Myocyte (in vitro differentiated cells): Measurements from ENCODE around the gene ATOH7. TPM values are rescaled to one million over a fixed set of nuclear protein-coding genes. Genes with fewer than 3 reads are reported as not detected.

Experiments
- DNase-seq: peaks from one replicate; pipeline ENCODE4 v3.0.0-alpha.2; 2012; ENCODE audit warnings: low read depth
- total RNA-seq: library from RNA; depleted of rRNA; stranded (reverse); fragments of >200 nt; gene quantifications from 2 replicates; pipeline ENCODE4 v1.2.3, GENCODE V29; 2014

ATOH7 gene
- total RNA-seq, 1 donor from 2014 or later, result 1.0 TPM

DNA sequence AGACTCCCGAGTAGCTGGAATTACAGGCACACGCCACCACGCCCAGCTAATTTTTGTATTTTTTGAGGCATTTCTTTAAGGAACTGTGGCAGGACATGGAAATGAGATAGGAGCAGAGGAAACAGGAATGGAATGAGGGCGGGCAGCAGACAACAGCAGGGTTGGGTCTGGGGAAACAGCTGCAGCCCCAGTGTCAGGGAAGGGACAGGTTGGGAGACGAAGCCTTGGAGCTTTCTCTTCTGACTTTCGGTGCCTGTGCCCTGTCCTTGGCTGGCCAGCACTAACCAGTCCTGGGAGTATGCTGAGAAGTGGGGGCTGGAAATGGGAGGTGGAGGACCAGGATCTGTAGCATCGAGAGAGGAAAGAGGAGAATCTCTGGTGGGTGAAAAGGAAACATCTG lies 47.4 kb downstream of the ATOH7 start:
- DNase-seq, result peak; percentile 87

Other genes starting within 250 kb of the ATOH7 start
- gene HERC4, start 156.8 kb downstream of the ATOH7 start, total RNA-seq, result 52.7 and 56.5 TPM in 2 replicates
- gene MYPN, start 122.6 kb downstream of the ATOH7 start, total RNA-seq, result 119 and 131 TPM in 2 replicates
- 19.3 and 22.0 TPM in 2 replicates for gene HNRNPH3, start 100.0 kb upstream of the ATOH7 start, total RNA-seq
- 9.2 and 10.5 TPM in 2 replicates for gene PBLD, start 100.8 kb upstream of the ATOH7 start, total RNA-seq
- 11.3 and 14.8 TPM in 2 replicates for gene RUFY2, start 175.2 kb upstream of the ATOH7 start, total RNA-seq
- 4.1 and 5.2 TPM in 2 replicates for gene DNA2, start 239.9 kb upstream of the ATOH7 start, total RNA-seq